Upper lobe of left lung (tissue), 4 donors: ENCODE results near the gene GAL.

Experiments used
- CTCF ChIP-seq, 6 experiments: fragments of 450-650 bp in 4 of 6; fragments of 200-600 bp in 2 of 6; sonication (generic) in 2 of 6; IDR thresholded peaks; one replicate each; pipeline ENCODE4 v1.5.1; 2016 to 2019; ENCODE audit warnings: antibody characterized with exemption in 6 of 6
- POLR2A ChIP-seq, 4 donors: fragments of 450-650 bp; IDR thresholded peaks; one replicate each; pipeline ENCODE4 v1.5.1; 2016 to 2017; ENCODE audit warnings: antibody characterized with exemption in 4 of 4, mild to moderate bottlenecking in 2 of 4
- POLR2AphosphoS5 ChIP-seq, 2 donors: sonication (generic); formaldehyde crosslinking; IDR thresholded peaks; one replicate each; pipeline ENCODE4 v1.5.1; 2017; ENCODE audit warnings: antibody characterized with exemption in 2 of 2

GRCh38 chr11:68683536-68684384 is 584 bp upstream of the GAL start:
- TF ChIP-seq CTCF (IDR thresholded peaks at IDR 0.05): no peak
- TF ChIP-seq POLR2A (IDR thresholded peaks at IDR 0.05): no peak
- no peak for TF ChIP-seq POLR2AphosphoS5 (IDR thresholded peaks at IDR 0.05)
